Ovary (tissue), 3 donors: ENCODE measurements around the gene NCS1.

ENCODE experiments used
- CTCF ChIP-seq, 3 donors: fragments of 450-650 bp in 2 of 3; fragments of 200-600 bp in 1 of 3; IDR thresholded peaks; one replicate each; pipeline versions ENCODE4 v1.5.1 to v1.8.0; 2016 to 2022; ENCODE audit warnings: antibody characterized with exemption in 3 of 3, mild to moderate bottlenecking in 1 of 3
- EP300 ChIP-seq: sonication (generic); formaldehyde crosslinking; IDR thresholded peaks from one replicate; pipeline ENCODE4 v1.6.1; 2017; ENCODE audit warnings: antibody characterized with exemption
- POLR2A ChIP-seq: fragments of 450-650 bp; IDR thresholded peaks from one replicate; pipeline ENCODE4 v1.6.1; 2017; ENCODE audit warnings: antibody characterized with exemption, mild to moderate bottlenecking, moderate library complexity
- donor health status: DM: no; HTN: no; CAD: no.

DNA sequence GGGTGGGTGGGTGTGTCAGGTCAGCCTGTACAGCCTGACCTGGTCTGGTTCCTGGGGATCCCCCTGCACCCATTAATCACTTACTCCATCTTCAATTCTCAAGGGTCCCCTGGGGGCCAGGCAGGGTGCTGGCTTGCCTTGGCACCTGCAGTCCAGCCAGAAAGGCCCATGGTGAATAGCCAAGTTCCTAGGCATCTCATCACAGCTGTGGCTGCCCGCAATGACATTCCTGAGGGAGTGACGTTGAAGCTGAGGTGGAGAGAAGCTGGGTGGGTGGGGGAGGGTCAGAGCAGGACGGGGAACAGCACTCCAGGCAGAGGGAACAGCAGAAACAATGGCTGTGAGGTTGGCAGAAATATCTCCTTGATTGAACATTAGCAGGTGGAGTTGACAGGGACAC lies 103.9 kb downstream of the NCS1 start:
- TF ChIP-seq POLR2A (no peak), CTCF (IDR thresholded peaks at IDR 0.05) (no peak), EP300 (no peak)
